Activated naive CD4-positive, alpha-beta T cell treated with anti-CD3 and anti-CD28 coated beads, Interleukin-2, amount 10 ng/mL, durations not matched to agents 7 days and 5 days (primary cell): Measurements from ENCODE around the gene LAMB4.

ENCODE experiments used
- CTCF ChIA-PET: fragments of 350-600 bp; sonication (Branson Sonifier 250); formaldehyde crosslinking; loops from one replicate; lab custom pipeline; 2021; ENCODE audit warnings: antibody characterized with exemption; lab: Charles Lee
- DNase-seq: peaks from one replicate; pipeline ENCODE4 v3.0.0-alpha.2; 2020
- H3K27ac Mint-ChIP-seq: one replicate; pipeline ENCODE4 v1.8.0; 2021; ENCODE audit warnings: mild to moderate bottlenecking, moderate library complexity, mixed read lengths
- H3K27me3 Mint-ChIP-seq: one replicate; pipeline ENCODE4 v1.8.0; 2021; ENCODE audit warnings: mild to moderate bottlenecking, mixed read lengths
- H3K36me3 Mint-ChIP-seq: one replicate; pipeline ENCODE4 v1.8.0; 2021; ENCODE audit warnings: mixed read lengths
- H3K4me1 Mint-ChIP-seq: one replicate; pipeline ENCODE4 v1.8.0; 2021; ENCODE audit warnings: mixed read lengths
- H3K4me3 Mint-ChIP-seq: one replicate; pipeline ENCODE4 v1.8.0; 2021; ENCODE audit warnings: mild to moderate bottlenecking, moderate library complexity, mixed read lengths
- H3K9me3 Mint-ChIP-seq: one replicate; pipeline ENCODE4 v1.8.0; 2021; ENCODE audit warnings: mixed read lengths

Gene LAMB4

GRCh38 chr7:108108131-108108530, 22.0 kb downstream of the LAMB4 start:
- H3K27ac Mint-ChIP-seq = no peak overlapping the region
- CTCF ChIA-PET = interaction anchor here (3.0 kb wide), 1 partner anchor 38 kb away, joined by 26 read pairs; no protein-coding TSS in a partner anchor
- DNase-seq = no peak
- H3K4me1 Mint-ChIP-seq = no peaks in the 10 kb centered on the region
- H3K9me3 Mint-ChIP-seq = no peaks in the 10 kb centered on the region
- no peaks in the 10 kb centered on the region for H3K36me3 Mint-ChIP-seq
- no peak overlapping the region for H3K4me3 Mint-ChIP-seq
- peaks cover 11% of the 10 kb centered on the region for H3K27me3 Mint-ChIP-seq

GRCh38 chr7:108104324-108104723, 25.8 kb downstream of the LAMB4 start:
- no peak overlapping the region for H3K4me3 Mint-ChIP-seq
- no peaks in the 10 kb centered on the region for H3K4me1 Mint-ChIP-seq
- CTCF ChIA-PET = interaction anchor here (0.8 to 1.1 kb wide), 2 partner anchors 8 to 41 kb away, joined by 3 to 5 read pairs; no protein-coding TSS in a partner anchor
- no peaks in the 10 kb centered on the region for H3K36me3 Mint-ChIP-seq
- H3K27ac Mint-ChIP-seq = no peak overlapping the region
- peaks cover 7% of the 10 kb centered on the region for H3K27me3 Mint-ChIP-seq
- H3K9me3 Mint-ChIP-seq = no peaks in the 10 kb centered on the region
- DNase-seq = no peak

GRCh38 chr7:108103558-108104298, 26.4 kb downstream of the LAMB4 start:
- Mint-ChIP-seq H3K9me3 (no peaks in the 10 kb centered on the region), H3K36me3 (no peaks in the 10 kb centered on the region), H3K4me3 (no peak overlapping the region), H3K4me1 (no peaks in the 10 kb centered on the region), H3K27ac (no peak overlapping the region), H3K27me3 (peaks cover 4% of the 10 kb centered on the region)
- CTCF ChIA-PET = interaction anchor here (1.1 kb wide), 1 partner anchor 42 kb away, joined by 5 read pairs; no protein-coding TSS in a partner anchor
- DNase-seq = no peak

GRCh38 chr7:108102671-108103312, 27.4 kb downstream of the LAMB4 start:
- Mint-ChIP-seq H3K9me3 (no peaks in the 10 kb centered on the region), H3K27ac (no peak overlapping the region), H3K36me3 (no peaks in the 10 kb centered on the region), H3K27me3 (peaks cover 1% of the 10 kb centered on the region), H3K4me1 (no peaks in the 10 kb centered on the region), H3K4me3 (no peak overlapping the region)
- CTCF ChIA-PET = no interaction called here
- DNase-seq = no peak

GRCh38 chr7:108101759-108102158, 28.4 kb downstream of the LAMB4 start:
- H3K27ac Mint-ChIP-seq = no peak overlapping the region
- CTCF ChIA-PET = no interaction called here
- H3K4me1 Mint-ChIP-seq = no peaks in the 10 kb centered on the region
- no peak for DNase-seq
- no peak overlapping the region for H3K4me3 Mint-ChIP-seq
- no peaks in the 10 kb centered on the region for H3K36me3 Mint-ChIP-seq
- no peaks in the 10 kb centered on the region for H3K9me3 Mint-ChIP-seq
- no peaks in the 10 kb centered on the region for H3K27me3 Mint-ChIP-seq

GRCh38 chr7:108099713-108100112, 30.4 kb downstream of the LAMB4 start:
- CTCF ChIA-PET = no interaction called here
- Mint-ChIP-seq H3K4me1 (no peaks in the 10 kb centered on the region), H3K27me3 (peaks cover 3% of the 10 kb centered on the region), H3K36me3 (no peaks in the 10 kb centered on the region), H3K27ac (no peak overlapping the region), H3K4me3 (no peak overlapping the region), H3K9me3 (no peaks in the 10 kb centered on the region)
- DNase-seq = no peak

GRCh38 chr7:108097703-108098102, 32.5 kb downstream of the LAMB4 start:
- Mint-ChIP-seq H3K36me3 (no peaks in the 10 kb centered on the region), H3K9me3 (no peaks in the 10 kb centered on the region), H3K27ac (no peak overlapping the region), H3K4me1 (no peaks in the 10 kb centered on the region), H3K27me3 (peaks cover 3% of the 10 kb centered on the region), H3K4me3 (no peak overlapping the region)
- DNase-seq = no peak
- CTCF ChIA-PET = interaction anchor here (0.8 kb wide), 1 partner anchor 16 kb away, joined by 5 read pairs; no protein-coding TSS in a partner anchor

GRCh38 chr7:108096996-108097395, 33.2 kb downstream of the LAMB4 start:
- H3K9me3 Mint-ChIP-seq = no peaks in the 10 kb centered on the region
- no peak overlapping the region for H3K4me3 Mint-ChIP-seq
- CTCF ChIA-PET = interaction anchor here (0.8 kb wide), 1 partner anchor 16 kb away, joined by 5 read pairs; no protein-coding TSS in a partner anchor
- peaks cover 3% of the 10 kb centered on the region for H3K27me3 Mint-ChIP-seq
- H3K4me1 Mint-ChIP-seq = no peaks in the 10 kb centered on the region
- no peak overlapping the region for H3K27ac Mint-ChIP-seq
- no peak for DNase-seq
- H3K36me3 Mint-ChIP-seq = no peaks in the 10 kb centered on the region

- Mint-ChIP-seq H3K4me3 (no peak overlapping the region), H3K36me3 (no peaks in the 10 kb centered on the region), H3K27ac (no peak overlapping the region), H3K27me3 (peaks cover 3% of the 10 kb centered on the region), H3K4me1 (no peaks in the 10 kb centered on the region), H3K9me3 (no peaks in the 10 kb centered on the region)
- CTCF ChIA-PET = no interaction called here
- no peak for DNase-seq
These were observed 35.0 kb downstream of the LAMB4 start for GRCh38 chr7:108094933-108095710.

- Mint-ChIP-seq H3K4me1 (no peaks in the 10 kb centered on the region), H3K27ac (no peak overlapping the region), H3K27me3 (peaks cover 3% of the 10 kb centered on the region), H3K9me3 (no peaks in the 10 kb centered on the region), H3K36me3 (no peaks in the 10 kb centered on the region), H3K4me3 (no peak overlapping the region)
- CTCF ChIA-PET = no interaction called here
- no peak for DNase-seq
These were observed 35.8 kb downstream of the LAMB4 start for GRCh38 chr7:108094346-108094745.

GRCh38 chr7:108093851-108094331, 36.3 kb downstream of the LAMB4 start:
- Mint-ChIP-seq H3K9me3 (no peaks in the 10 kb centered on the region), H3K36me3 (no peaks in the 10 kb centered on the region), H3K4me3 (no peak overlapping the region), H3K27ac (no peak overlapping the region), H3K27me3 (peaks cover 3% of the 10 kb centered on the region), H3K4me1 (no peaks in the 10 kb centered on the region)
- CTCF ChIA-PET = no interaction called here
- no peak for DNase-seq

GRCh38 chr7:108093341-108093740, 36.8 kb downstream of the LAMB4 start:
- Mint-ChIP-seq H3K9me3 (no peaks in the 10 kb centered on the region), H3K36me3 (no peaks in the 10 kb centered on the region), H3K27ac (no peak overlapping the region), H3K4me1 (no peaks in the 10 kb centered on the region), H3K27me3 (peaks cover 3% of the 10 kb centered on the region), H3K4me3 (no peak overlapping the region)
- DNase-seq = no peak
- CTCF ChIA-PET = no interaction called here

- H3K27ac Mint-ChIP-seq = no peak overlapping the region
- no peak overlapping the region for H3K4me3 Mint-ChIP-seq
- CTCF ChIA-PET = no interaction called here
- no peak for DNase-seq
- peaks cover under 1% of the 10 kb centered on the region for H3K27me3 Mint-ChIP-seq
- no peaks in the 10 kb centered on the region for H3K4me1 Mint-ChIP-seq
- H3K9me3 Mint-ChIP-seq = no peaks in the 10 kb centered on the region
- H3K36me3 Mint-ChIP-seq = no peaks in the 10 kb centered on the region
These were observed 38.7 kb downstream of the LAMB4 start for GRCh38 chr7:108091461-108091831.

- CTCF ChIA-PET = no interaction called here
- Mint-ChIP-seq H3K4me3 (no peak overlapping the region), H3K36me3 (no peaks in the 10 kb centered on the region), H3K9me3 (no peaks in the 10 kb centered on the region), H3K4me1 (no peaks in the 10 kb centered on the region), H3K27me3 (no peaks in the 10 kb centered on the region), H3K27ac (no peak overlapping the region)
- DNase-seq = no peak
These were observed 39.2 kb downstream of the LAMB4 start for GRCh38 chr7:108090791-108091460.
